HEK293 (cell line): ENCODE measurements around the gene MTX1.
A peak's percentile ranks its signal among the peaks of the same experiment; 100 is the strongest.

Source experiments
- BCL11A ChIP-seq: fragments of 450-650 bp; formaldehyde crosslinking; IDR thresholded peaks from 2 replicates; pipeline ENCODE4 v1.5.1; 2016; ENCODE audit warnings: low read depth, missing biosample characterization, missing genetic modification characterization
- BCL6B ChIP-seq: fragments of 450-650 bp; formaldehyde crosslinking; IDR thresholded peaks from 2 replicates; pipeline ENCODE4 v1.5.1; 2017; ENCODE audit warnings: missing biosample characterization, missing genetic modification characterization
- GLI4 ChIP-seq: fragments of 450-650 bp; formaldehyde crosslinking; IDR thresholded peaks from 2 replicates; pipeline ENCODE4 v1.5.1; 2016; ENCODE audit warnings: missing biosample characterization, missing genetic modification characterization
- HOXC10 ChIP-seq: sonication (generic); formaldehyde crosslinking; IDR thresholded peaks from 2 replicates; pipeline ENCODE4 v1.8.1; 2023; ENCODE audit warnings: mild to moderate bottlenecking, missing genetic modification reagents
- INSM2 ChIP-seq: fragments of 450-650 bp; formaldehyde crosslinking; IDR thresholded peaks from 2 replicates; pipeline ENCODE4 v1.5.1; 2016; ENCODE audit warnings: missing biosample characterization, missing genetic modification characterization
- SCRT1 ChIP-seq: fragments of 450-650 bp; formaldehyde crosslinking; IDR thresholded peaks from 2 replicates; pipeline ENCODE4 v1.5.1; 2016; ENCODE audit warnings: missing biosample characterization, missing genetic modification characterization, borderline replicate concordance
- SCRT2 ChIP-seq: fragments of 450-650 bp; formaldehyde crosslinking; IDR thresholded peaks from 2 replicates; pipeline ENCODE4 v1.5.1; 2016; ENCODE audit warnings: missing biosample characterization, missing genetic modification characterization
- SP3 ChIP-seq: fragments of 450-650 bp; formaldehyde crosslinking; IDR thresholded peaks from 2 replicates; pipeline ENCODE4 v1.5.1; 2016; ENCODE audit warnings: missing biosample characterization, missing genetic modification characterization
- ZFP3 ChIP-seq: fragments of 450-650 bp; formaldehyde crosslinking; IDR thresholded peaks from 2 replicates; pipeline ENCODE4 v1.5.1; 2016; ENCODE audit warnings: low read depth, missing biosample characterization, missing genetic modification characterization
- ZNF112 ChIP-seq: fragments of 450-650 bp; formaldehyde crosslinking; IDR thresholded peaks from 2 replicates; pipeline ENCODE4 v1.5.0; 2017; ENCODE audit warnings: missing biosample characterization, missing genetic modification characterization
- ZNF114 ChIP-seq: fragments of 450-650 bp; formaldehyde crosslinking; IDR thresholded peaks from 2 replicates; pipeline ENCODE4 v1.5.0; 2017; ENCODE audit warnings: missing biosample characterization, missing genetic modification characterization
- ZNF140 ChIP-seq: fragments of 450-650 bp; formaldehyde crosslinking; IDR thresholded peaks from 2 replicates; pipeline ENCODE4 v1.5.1; 2016; ENCODE audit warnings: missing biosample characterization, missing genetic modification characterization
- ZNF155 ChIP-seq: fragments of 450-650 bp; formaldehyde crosslinking; IDR thresholded peaks from 2 replicates; pipeline ENCODE4 v1.5.1; 2016; ENCODE audit warnings: missing biosample characterization, missing genetic modification characterization
- ZNF169 ChIP-seq: fragments of 450-650 bp; formaldehyde crosslinking; IDR thresholded peaks from 2 replicates; pipeline ENCODE4 v1.5.1; 2016; ENCODE audit warnings: missing biosample characterization, missing genetic modification characterization
- ZNF19 ChIP-seq: fragments of 450-650 bp; formaldehyde crosslinking; IDR thresholded peaks from 2 replicates; pipeline ENCODE4; 2016; ENCODE audit warnings: missing biosample characterization, missing genetic modification characterization, low read depth
- ZNF223 ChIP-seq: fragments of 450-650 bp; formaldehyde crosslinking; IDR thresholded peaks from 2 replicates; pipeline ENCODE4 v1.5.1; 2016; ENCODE audit warnings: missing biosample characterization, missing genetic modification characterization
- ZNF24 ChIP-seq: fragments of 450-650 bp; formaldehyde crosslinking; IDR thresholded peaks from 2 replicates; pipeline ENCODE4 v1.5.1; 2016; ENCODE audit warnings: missing biosample characterization, missing genetic modification characterization
- ZNF335 ChIP-seq: fragments of 450-650 bp; formaldehyde crosslinking; conservative IDR thresholded peaks from 2 replicates; pipeline ENCODE4 v1.5.1; 2016; ENCODE audit warnings: missing biosample characterization, missing genetic modification characterization
- ZNF341 ChIP-seq: fragments of 450-650 bp; formaldehyde crosslinking; IDR thresholded peaks from 2 replicates; pipeline ENCODE4; 2016; ENCODE audit warnings: low read depth, missing biosample characterization, missing genetic modification characterization
- ZNF354C ChIP-seq: fragments of 450-650 bp; formaldehyde crosslinking; IDR thresholded peaks from 2 replicates; pipeline ENCODE4 v1.5.1; 2016; ENCODE audit warnings: missing biosample characterization, missing genetic modification characterization, low read depth, borderline replicate concordance
- ZNF366 ChIP-seq: fragments of 450-650 bp; formaldehyde crosslinking; conservative IDR thresholded peaks from 2 replicates; pipeline ENCODE4 v1.5.1; 2016; ENCODE audit warnings: missing biosample characterization, missing genetic modification characterization
- ZNF391 ChIP-seq: fragments of 450-650 bp; formaldehyde crosslinking; IDR thresholded peaks from 2 replicates; pipeline ENCODE4 v1.5.1; 2016; ENCODE audit warnings: low read depth, missing biosample characterization, missing genetic modification characterization, borderline replicate concordance
- ZNF473 ChIP-seq: fragments of 450-650 bp; formaldehyde crosslinking; IDR thresholded peaks from 2 replicates; pipeline ENCODE4 v1.5.1; 2017; ENCODE audit warnings: missing biosample characterization, missing genetic modification characterization
- ZNF514 ChIP-seq: fragments of 450-650 bp; formaldehyde crosslinking; IDR thresholded peaks from 2 replicates; pipeline ENCODE4 v1.5.1; 2016; ENCODE audit warnings: missing biosample characterization, missing genetic modification characterization
- ZNF529 ChIP-seq: fragments of 450-650 bp; formaldehyde crosslinking; IDR thresholded peaks from 2 replicates; pipeline ENCODE4 v1.5.1; 2017; ENCODE audit warnings: missing genetic modification characterization, missing biosample characterization; ENCODE audit not compliant: insufficient replicate concordance
- ZNF548 ChIP-seq: fragments of 450-650 bp; formaldehyde crosslinking; IDR thresholded peaks from 2 replicates; pipeline ENCODE4 v1.5.1; 2016; ENCODE audit warnings: missing biosample characterization, missing genetic modification characterization
- ZNF560 ChIP-seq: fragments of 450-650 bp; formaldehyde crosslinking; IDR thresholded peaks from 2 replicates; pipeline ENCODE4 v1.5.1; 2017; ENCODE audit warnings: missing biosample characterization, missing genetic modification characterization, borderline replicate concordance
- ZNF626 ChIP-seq: fragments of 450-650 bp; sonication (Bioruptor Pico); formaldehyde crosslinking; IDR thresholded peaks from 2 replicates; pipeline ENCODE4 v1.5.1; 2018; ENCODE audit warnings: missing biosample characterization, missing genetic modification characterization, inconsistent platforms
- ZNF658 ChIP-seq: fragments of 450-650 bp; formaldehyde crosslinking; IDR thresholded peaks from 2 replicates; pipeline ENCODE4; 2016; ENCODE audit warnings: missing biosample characterization, missing genetic modification characterization
- ZNF660 ChIP-seq: fragments of 450-650 bp; IDR thresholded peaks from 2 replicates; pipeline ENCODE4 v1.5.1; 2018; ENCODE audit warnings: missing biosample characterization, mild to moderate bottlenecking, missing genetic modification characterization
- ZNF785 ChIP-seq: fragments of 450-650 bp; formaldehyde crosslinking; IDR thresholded peaks from 2 replicates; pipeline ENCODE4 v1.5.1; 2016; ENCODE audit warnings: missing biosample characterization, missing genetic modification characterization
- TF ChIP-seq, protein P1 (sequence below): fragments of 450-650 bp; formaldehyde crosslinking; IDR thresholded peaks from 2 replicates; pipeline ENCODE4 v1.5.1; 2016; ENCODE audit warnings: missing biosample characterization, missing genetic modification characterization
- TF ChIP-seq, protein P2 (sequence below): fragments of 450-650 bp; formaldehyde crosslinking; IDR thresholded peaks from 2 replicates; pipeline ENCODE4 v1.5.1; 2016; ENCODE audit warnings: missing biosample characterization, missing genetic modification characterization, low read depth
- TF ChIP-seq, protein P3 (sequence below): fragments of 450-650 bp; formaldehyde crosslinking; IDR thresholded peaks from 2 replicates; pipeline ENCODE4 v1.5.1; 2016; ENCODE audit warnings: missing biosample characterization, missing genetic modification characterization

The MTX1 gene

DNA sequence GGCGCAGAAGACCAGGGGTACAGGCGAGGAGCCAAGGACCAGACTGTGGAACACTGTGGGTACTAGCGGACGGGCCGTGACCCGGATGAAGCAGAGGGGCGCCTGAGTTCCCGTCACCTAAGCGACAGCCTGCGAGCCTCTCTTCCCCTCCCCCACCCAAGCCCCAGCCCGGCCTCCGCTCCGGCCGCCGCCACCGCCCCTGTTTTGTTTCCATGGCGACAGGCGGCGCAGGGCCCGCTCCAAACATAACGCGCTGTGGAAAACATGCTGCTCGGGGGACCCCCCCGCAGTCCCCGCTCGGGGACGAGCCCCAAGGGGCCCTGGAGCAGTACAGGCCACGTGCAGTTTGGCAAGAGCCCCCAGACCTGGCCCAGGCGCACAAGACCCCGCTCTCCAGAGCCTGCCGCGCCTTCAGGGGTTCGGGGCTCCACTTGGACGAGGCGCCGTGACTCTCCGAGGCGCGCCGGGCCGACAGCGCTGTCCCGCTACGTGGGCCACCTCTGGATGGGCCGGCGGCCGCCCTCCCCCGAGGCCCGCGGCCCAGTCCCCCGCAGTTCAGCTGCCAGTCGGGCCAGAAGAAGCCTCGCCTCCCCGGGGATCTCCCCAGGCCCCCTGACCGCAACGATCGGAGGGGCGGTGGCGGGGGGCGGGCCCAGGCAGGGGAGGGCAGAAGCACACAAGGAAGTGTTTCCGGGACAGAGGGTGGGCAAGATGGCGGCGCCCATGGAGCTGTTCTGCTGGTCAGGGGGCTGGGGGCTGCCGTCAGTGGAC is at the start of gene MTX1 (continued):
- TF ChIP-seq, protein P1, sequence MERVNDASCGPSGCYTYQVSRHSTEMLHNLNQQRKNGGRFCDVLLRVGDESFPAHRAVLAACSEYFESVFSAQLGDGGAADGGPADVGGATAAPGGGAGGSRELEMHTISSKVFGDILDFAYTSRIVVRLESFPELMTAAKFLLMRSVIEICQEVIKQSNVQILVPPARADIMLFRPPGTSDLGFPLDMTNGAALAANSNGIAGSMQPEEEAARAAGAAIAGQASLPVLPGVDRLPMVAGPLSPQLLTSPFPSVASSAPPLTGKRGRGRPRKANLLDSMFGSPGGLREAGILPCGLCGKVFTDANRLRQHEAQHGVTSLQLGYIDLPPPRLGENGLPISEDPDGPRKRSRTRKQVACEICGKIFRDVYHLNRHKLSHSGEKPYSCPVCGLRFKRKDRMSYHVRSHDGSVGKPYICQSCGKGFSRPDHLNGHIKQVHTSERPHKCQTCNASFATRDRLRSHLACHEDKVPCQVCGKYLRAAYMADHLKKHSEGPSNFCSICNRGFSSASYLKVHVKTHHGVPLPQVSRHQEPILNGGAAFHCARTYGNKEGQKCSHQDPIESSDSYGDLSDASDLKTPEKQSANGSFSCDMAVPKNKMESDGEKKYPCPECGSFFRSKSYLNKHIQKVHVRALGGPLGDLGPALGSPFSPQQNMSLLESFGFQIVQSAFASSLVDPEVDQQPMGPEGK (tag by site-specific recombination), result peak; percentile 91
- no peak for TF ChIP-seq ZNF366 (tag by site-specific recombination)
- TF ChIP-seq ZNF341, result peak; percentile 83
- no peak for TF ChIP-seq ZNF473 (tag by site-specific recombination)
- no peak for TF ChIP-seq ZNF112
- TF ChIP-seq INSM2, result no peak
- TF ChIP-seq ZNF785 (tag by site-specific recombination), result peak; percentile 7; the same call in 1 of the 2 replicates
- no peak for TF ChIP-seq BCL6B
- no peak for TF ChIP-seq ZNF155
- TF ChIP-seq ZNF548 (tag by site-specific recombination), result no peak
- TF ChIP-seq SP3 (tag by site-specific recombination), result peak; percentile 85
- no peak for TF ChIP-seq ZFP3
- no peak for TF ChIP-seq ZNF114 (tag by site-specific recombination)
- TF ChIP-seq ZNF626 (tag by site-specific recombination), result no peak
- 0 out of 2 replicates have a peak, but pooled peaks have one; percentile 25 for TF ChIP-seq ZNF24 (tag by site-specific recombination)
- TF ChIP-seq ZNF514 (tag by site-specific recombination), result no peak
- no peak for TF ChIP-seq ZNF529 (tag by site-specific recombination)
- no peak for TF ChIP-seq ZNF19 (tag by site-specific recombination)
- no peak for TF ChIP-seq ZNF140
- peak; percentile 48 for TF ChIP-seq BCL11A (tag by site-specific recombination)
- TF ChIP-seq, protein P2, sequence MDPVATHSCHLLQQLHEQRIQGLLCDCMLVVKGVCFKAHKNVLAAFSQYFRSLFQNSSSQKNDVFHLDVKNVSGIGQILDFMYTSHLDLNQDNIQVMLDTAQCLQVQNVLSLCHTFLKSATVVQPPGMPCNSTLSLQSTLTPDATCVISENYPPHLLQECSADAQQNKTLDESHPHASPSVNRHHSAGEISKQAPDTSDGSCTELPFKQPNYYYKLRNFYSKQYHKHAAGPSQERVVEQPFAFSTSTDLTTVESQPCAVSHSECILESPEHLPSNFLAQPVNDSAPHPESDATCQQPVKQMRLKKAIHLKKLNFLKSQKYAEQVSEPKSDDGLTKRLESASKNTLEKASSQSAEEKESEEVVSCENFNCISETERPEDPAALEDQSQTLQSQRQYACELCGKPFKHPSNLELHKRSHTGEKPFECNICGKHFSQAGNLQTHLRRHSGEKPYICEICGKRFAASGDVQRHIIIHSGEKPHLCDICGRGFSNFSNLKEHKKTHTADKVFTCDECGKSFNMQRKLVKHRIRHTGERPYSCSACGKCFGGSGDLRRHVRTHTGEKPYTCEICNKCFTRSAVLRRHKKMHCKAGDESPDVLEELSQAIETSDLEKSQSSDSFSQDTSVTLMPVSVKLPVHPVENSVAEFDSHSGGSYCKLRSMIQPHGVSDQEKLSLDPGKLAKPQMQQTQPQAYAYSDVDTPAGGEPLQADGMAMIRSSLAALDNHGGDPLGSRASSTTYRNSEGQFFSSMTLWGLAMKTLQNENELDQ (tag by site-specific recombination), result no peak
- TF ChIP-seq, protein P3, sequence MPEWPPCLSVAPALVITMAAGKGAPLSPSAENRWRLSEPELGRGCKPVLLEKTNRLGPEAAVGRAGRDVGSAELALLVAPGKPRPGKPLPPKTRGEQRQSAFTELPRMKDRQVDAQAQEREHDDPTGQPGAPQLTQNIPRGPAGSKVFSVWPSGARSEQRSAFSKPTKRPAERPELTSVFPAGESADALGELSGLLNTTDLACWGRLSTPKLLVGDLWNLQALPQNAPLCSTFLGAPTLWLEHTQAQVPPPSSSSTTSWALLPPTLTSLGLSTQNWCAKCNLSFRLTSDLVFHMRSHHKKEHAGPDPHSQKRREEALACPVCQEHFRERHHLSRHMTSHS (tag by site-specific recombination), result no peak
- no peak for TF ChIP-seq ZNF658 (tag by site-specific recombination)
- TF ChIP-seq ZNF223 (tag by site-specific recombination), result no peak
- TF ChIP-seq SCRT2 (tag by site-specific recombination), result no peak
- no peak for TF ChIP-seq ZNF560 (tag by site-specific recombination)
- no peak for TF ChIP-seq HOXC10 (CRISPR knock-in tag)
- TF ChIP-seq ZNF354C (tag by site-specific recombination), result no peak
- TF ChIP-seq SCRT1, result no peak
- no peak; the same call in 1 of the 2 replicates for TF ChIP-seq ZNF660 (tag by site-specific recombination)
- TF ChIP-seq GLI4 (tag by site-specific recombination), result no peak
- TF ChIP-seq ZNF391 (tag by site-specific recombination), result no peak; the same call in 1 of the 2 replicates
- TF ChIP-seq ZNF335 (tag by site-specific recombination), result peak; percentile 87
- no peak for TF ChIP-seq ZNF169 (tag by site-specific recombination)
